ENCODE measurements around the gene TMEM212. TPM values are rescaled to one million over a fixed set of nuclear protein-coding genes. Genes with fewer than 3 reads are reported as not detected.

The TMEM212 gene
- total and polyA plus RNA-seq, 2 of the 13 experiments (the other 11 are each of a cell fraction or from before 2014, with no cell fraction given): not detected

DNA sequence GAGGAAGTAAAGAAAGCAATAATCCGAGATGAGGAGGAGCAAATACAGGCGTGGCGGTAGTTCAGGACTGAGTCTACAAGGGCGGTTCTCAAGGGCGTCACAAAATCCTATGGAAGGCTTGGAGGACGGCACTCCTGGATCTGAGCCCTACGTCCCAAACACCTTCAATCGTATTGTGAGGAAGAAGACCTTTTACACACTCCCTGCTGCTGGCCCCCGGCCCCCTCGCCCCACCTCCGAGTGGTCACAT lies 33.6 kb upstream of the TMEM212 start (continued):
- TF ChIP-seq ATF7-NPFF (CRISPR knock-in tag; IDR thresholded peaks at IDR 0.05; ENCODE audit: low read depth) (no peak), ZNF354B (CRISPR knock-in tag; IDR thresholded peaks at IDR 0.05) (peak; percentile 90; the same call in 1 of the 2 replicates), RBAK (CRISPR knock-in tag; IDR thresholded peaks at IDR 0.05) (0 out of 2 replicates have a peak, but pooled peaks have one; percentile 36), ZNF282 (IDR thresholded peaks at IDR 0.05; ENCODE audit: partially characterized antibody) (no peak), BRD4 (CRISPR knock-in tag; IDR thresholded peaks at IDR 0.05) (no peak), ZMYM4 (CRISPR knock-in tag; IDR thresholded peaks at IDR 0.05) (peak; percentile 75; the same call in 1 of the 2 replicates), ZNF337 (CRISPR knock-in tag; IDR thresholded peaks at IDR 0.05; ENCODE audit: borderline replicate concordance, low read depth) (no peak), NR2F2 (IDR thresholded peaks at IDR 0.05; ENCODE audit: borderline replicate concordance, low read depth) (peak; percentile 55; the same call in 1 of the 2 replicates), ETV5 (CRISPR knock-in tag; IDR thresholded peaks at IDR 0.05; ENCODE audit: borderline replicate concordance) (peak; percentile 57), DR1 (CRISPR knock-in tag; IDR thresholded peaks at IDR 0.05) (0 out of 2 replicates have a peak, but pooled peaks have one; percentile 23), FOSL2 (CRISPR knock-in tag; IDR thresholded peaks at IDR 0.05) (no peak; the same call in 1 of the 2 replicates), ZNF510 (CRISPR knock-in tag; IDR thresholded peaks at IDR 0.05; ENCODE audit: low read depth) (0 out of 2 replicates have a peak, but pooled peaks have one; percentile 37), GLMP (CRISPR knock-in tag; IDR thresholded peaks at IDR 0.05; ENCODE audit: borderline replicate concordance) (no peak), ZNF749 (CRISPR knock-in tag; IDR thresholded peaks at IDR 0.05; ENCODE audit: borderline replicate concordance) (no peak), HOXA5 (CRISPR knock-in tag; IDR thresholded peaks at IDR 0.05) (no peak), ATF1 (CRISPR knock-in tag; IDR thresholded peaks at IDR 0.05) (no peak), ZNF572 (CRISPR knock-in tag; IDR thresholded peaks at IDR 0.05) (no peak), HOXA7 (CRISPR knock-in tag; IDR thresholded peaks at IDR 0.05) (no peak), ZNF713 (CRISPR knock-in tag; IDR thresholded peaks at IDR 0.05) (no peak), ZNF737 (CRISPR knock-in tag; IDR thresholded peaks at IDR 0.05; ENCODE audit: borderline replicate concordance) (no peak), ZNF44 (CRISPR knock-in tag; IDR thresholded peaks at IDR 0.05) (no peak), ZNF24 (IDR thresholded peaks at IDR 0.05) (no peak)
- TF ChIP-seq, protein P1, sequence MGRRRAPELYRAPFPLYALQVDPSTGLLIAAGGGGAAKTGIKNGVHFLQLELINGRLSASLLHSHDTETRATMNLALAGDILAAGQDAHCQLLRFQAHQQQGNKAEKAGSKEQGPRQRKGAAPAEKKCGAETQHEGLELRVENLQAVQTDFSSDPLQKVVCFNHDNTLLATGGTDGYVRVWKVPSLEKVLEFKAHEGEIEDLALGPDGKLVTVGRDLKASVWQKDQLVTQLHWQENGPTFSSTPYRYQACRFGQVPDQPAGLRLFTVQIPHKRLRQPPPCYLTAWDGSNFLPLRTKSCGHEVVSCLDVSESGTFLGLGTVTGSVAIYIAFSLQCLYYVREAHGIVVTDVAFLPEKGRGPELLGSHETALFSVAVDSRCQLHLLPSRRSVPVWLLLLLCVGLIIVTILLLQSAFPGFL (CRISPR knock-in tag; IDR thresholded peaks at IDR 0.05): no peak
- TF ChIP-seq, protein P2, sequence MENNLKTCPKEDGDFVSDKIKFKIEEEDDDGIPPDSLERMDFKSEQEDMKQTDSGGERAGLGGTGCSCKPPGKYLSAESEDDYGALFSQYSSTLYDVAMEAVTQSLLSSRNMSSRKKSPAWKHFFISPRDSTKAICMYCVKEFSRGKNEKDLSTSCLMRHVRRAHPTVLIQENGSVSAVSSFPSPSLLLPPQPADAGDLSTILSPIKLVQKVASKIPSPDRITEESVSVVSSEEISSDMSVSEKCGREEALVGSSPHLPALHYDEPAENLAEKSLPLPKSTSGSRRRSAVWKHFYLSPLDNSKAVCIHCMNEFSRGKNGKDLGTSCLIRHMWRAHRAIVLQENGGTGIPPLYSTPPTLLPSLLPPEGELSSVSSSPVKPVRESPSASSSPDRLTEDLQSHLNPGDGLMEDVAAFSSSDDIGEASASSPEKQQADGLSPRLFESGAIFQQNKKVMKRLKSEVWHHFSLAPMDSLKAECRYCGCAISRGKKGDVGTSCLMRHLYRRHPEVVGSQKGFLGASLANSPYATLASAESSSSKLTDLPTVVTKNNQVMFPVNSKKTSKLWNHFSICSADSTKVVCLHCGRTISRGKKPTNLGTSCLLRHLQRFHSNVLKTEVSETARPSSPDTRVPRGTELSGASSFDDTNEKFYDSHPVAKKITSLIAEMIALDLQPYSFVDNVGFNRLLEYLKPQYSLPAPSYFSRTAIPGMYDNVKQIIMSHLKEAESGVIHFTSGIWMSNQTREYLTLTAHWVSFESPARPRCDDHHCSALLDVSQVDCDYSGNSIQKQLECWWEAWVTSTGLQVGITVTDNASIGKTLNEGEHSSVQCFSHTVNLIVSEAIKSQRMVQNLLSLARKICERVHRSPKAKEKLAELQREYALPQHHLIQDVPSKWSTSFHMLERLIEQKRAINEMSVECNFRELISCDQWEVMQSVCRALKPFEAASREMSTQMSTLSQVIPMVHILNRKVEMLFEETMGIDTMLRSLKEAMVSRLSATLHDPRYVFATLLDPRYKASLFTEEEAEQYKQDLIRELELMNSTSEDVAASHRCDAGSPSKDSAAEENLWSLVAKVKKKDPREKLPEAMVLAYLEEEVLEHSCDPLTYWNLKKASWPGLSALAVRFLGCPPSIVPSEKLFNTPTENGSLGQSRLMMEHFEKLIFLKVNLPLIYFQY (CRISPR knock-in tag; IDR thresholded peaks at IDR 0.05; ENCODE audit: borderline replicate concordance): no peak

All from HepG2 (cell line).